HG02571 (cell line): ENCODE measurements around the gene AMY2A.
"Not testable (repeated sequence)": the region's sequence is repeated elsewhere in the genome, so short reads cannot be mapped to it uniquely, and the experiment has no call there.

Source experiments
- ATAC-seq: cut with Tn5 transposase; IDR thresholded peaks from one replicate; pipeline ENCODE4 v1.9.1; 2021; ENCODE audit warnings: mild to moderate bottlenecking, moderate library complexity; ENCODE audit not compliant: unreplicated experiment

The AMY2A gene

GRCh38 chr1:103616994-103617477 lies at the start of gene AMY2A:
AMY2A (plus strand) TSS chr1:103617427; CDS start chr1:103617441, 14 bp downstream.
- ATAC-seq, result not testable (repeated sequence)

GRCh38 chr1:103569493-103569892 lies 47.7 kb upstream of the AMY2A start:
- ATAC-seq, result no peak

GRCh38 chr1:103571289-103571688 lies 45.9 kb upstream of the AMY2A start, which contains the start of gene AMY2B:
AMY2B (plus strand) TSS chr1:103571589; CDS start chr1:103571603, 14 bp downstream.
- ATAC-seq, result not testable (repeated sequence)

GRCh38 chr1:103576065-103576464 lies 41.2 kb upstream of the AMY2A start:
- ATAC-seq, result no peak

- ATAC-seq, result not testable (repeated sequence)
Measured at GRCh38 chr1:103576784-103577183, 40.4 kb upstream of the AMY2A start.

- ATAC-seq, result no peak
Measured at GRCh38 chr1:103582464-103582863, 34.8 kb upstream of the AMY2A start.

GRCh38 chr1:103583887-103584286 lies 33.3 kb upstream of the AMY2A start:
- ATAC-seq, result no peak

GRCh38 chr1:103584537-103584936 lies 32.7 kb upstream of the AMY2A start:
- no peak for ATAC-seq

- ATAC-seq, result not testable (repeated sequence)
Measured at GRCh38 chr1:103602740-103603139, 14.5 kb upstream of the AMY2A start.

GRCh38 chr1:103616362-103616761 lies 865 bp upstream of the AMY2A start:
- no peak for ATAC-seq

- ATAC-seq, result not testable (repeated sequence)
Measured at GRCh38 chr1:103627436-103627835, 10.2 kb downstream of the AMY2A start.

GRCh38 chr1:103641194-103641593 lies 24.0 kb downstream of the AMY2A start:
- not testable (repeated sequence) for ATAC-seq

- not testable (repeated sequence) for ATAC-seq
Measured at GRCh38 chr1:103643908-103644307, 26.7 kb downstream of the AMY2A start.

GRCh38 chr1:103650305-103650704 lies 33.1 kb downstream of the AMY2A start:
- not testable (repeated sequence) for ATAC-seq

- not testable (repeated sequence) for ATAC-seq
Measured at GRCh38 chr1:103650889-103651288, 33.7 kb downstream of the AMY2A start.

GRCh38 chr1:103654133-103654532 lies 36.9 kb downstream of the AMY2A start:
- ATAC-seq, result not testable (repeated sequence)

- not testable (repeated sequence) for ATAC-seq
Measured at GRCh38 chr1:103655460-103655859, 38.2 kb downstream of the AMY2A start, which contains the start of gene AMY1A. AMY1A (plus strand) TSS chr1:103655760; CDS start chr1:103656331, 571 bp downstream.
